ENCODE results near the gene ABCD1.

The ABCD1 gene

DNA sequence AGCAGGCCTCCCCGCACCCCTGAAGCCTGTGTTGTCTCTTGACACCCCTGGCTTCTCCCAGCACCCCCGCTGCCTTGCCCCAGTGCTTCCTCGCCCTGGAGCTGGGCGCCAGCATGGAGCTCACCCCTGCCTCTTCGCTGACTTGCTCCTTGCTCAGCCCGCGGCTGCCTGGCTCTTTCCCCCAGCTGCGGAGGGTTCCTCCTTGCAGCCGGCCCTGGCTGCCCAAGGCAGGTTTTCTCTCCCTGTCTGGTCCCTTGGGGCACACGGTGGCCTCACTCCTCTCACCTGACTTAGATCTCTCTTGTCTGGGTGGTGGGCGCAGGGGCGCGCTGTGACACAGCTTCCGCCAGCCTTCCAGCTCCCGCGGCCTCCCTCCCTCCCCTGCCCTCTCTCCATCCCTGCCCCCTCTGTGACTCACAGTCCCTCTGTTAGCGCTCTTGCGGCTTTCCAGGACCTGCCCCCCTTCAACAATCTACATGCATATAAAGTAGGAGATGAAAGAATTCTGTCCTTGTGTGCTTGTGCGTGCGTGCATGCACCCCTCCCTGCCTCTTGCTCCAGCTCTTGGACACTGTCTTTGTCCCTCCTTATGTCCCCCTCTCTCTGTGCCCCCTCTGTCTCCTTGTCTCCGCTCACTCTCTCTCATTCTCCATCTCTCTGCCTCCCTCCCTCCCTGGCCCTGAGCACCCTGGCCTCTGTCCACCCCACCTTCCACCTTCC is 41.6 kb downstream of the ABCD1 start (continued):
- TF ChIP-seq YY1 (tag by site-specific recombination; IDR thresholded peaks at IDR 0.05) = no peak
- TF ChIP-seq ZFHX2 (tag by site-specific recombination; conservative IDR thresholded peaks at IDR 0.05) = peak; percentile 38
- TF ChIP-seq ZSCAN23 (tag by site-specific recombination; IDR thresholded peaks at IDR 0.05) = no peak
- TF ChIP-seq ZNF549 (tag by site-specific recombination; IDR thresholded peaks at IDR 0.05) = no peak
- no peak for TF ChIP-seq ZNF658 (tag by site-specific recombination; IDR thresholded peaks at IDR 0.05)
- TF ChIP-seq ZNF202 (tag by site-specific recombination; IDR thresholded peaks at IDR 0.05; ENCODE audit: borderline replicate concordance) = no peak
- TF ChIP-seq YY2 (tag by site-specific recombination; IDR thresholded peaks at IDR 0.05) = no peak
- TF ChIP-seq, protein P1, sequence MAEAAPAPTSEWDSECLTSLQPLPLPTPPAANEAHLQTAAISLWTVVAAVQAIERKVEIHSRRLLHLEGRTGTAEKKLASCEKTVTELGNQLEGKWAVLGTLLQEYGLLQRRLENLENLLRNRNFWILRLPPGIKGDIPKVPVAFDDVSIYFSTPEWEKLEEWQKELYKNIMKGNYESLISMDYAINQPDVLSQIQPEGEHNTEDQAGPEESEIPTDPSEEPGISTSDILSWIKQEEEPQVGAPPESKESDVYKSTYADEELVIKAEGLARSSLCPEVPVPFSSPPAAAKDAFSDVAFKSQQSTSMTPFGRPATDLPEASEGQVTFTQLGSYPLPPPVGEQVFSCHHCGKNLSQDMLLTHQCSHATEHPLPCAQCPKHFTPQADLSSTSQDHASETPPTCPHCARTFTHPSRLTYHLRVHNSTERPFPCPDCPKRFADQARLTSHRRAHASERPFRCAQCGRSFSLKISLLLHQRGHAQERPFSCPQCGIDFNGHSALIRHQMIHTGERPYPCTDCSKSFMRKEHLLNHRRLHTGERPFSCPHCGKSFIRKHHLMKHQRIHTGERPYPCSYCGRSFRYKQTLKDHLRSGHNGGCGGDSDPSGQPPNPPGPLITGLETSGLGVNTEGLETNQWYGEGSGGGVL (tag by site-specific recombination; IDR thresholded peaks at IDR 0.05) = peak; percentile 95
- no peak for TF ChIP-seq ZNF404 (tag by site-specific recombination; IDR thresholded peaks at IDR 0.05)
- TF ChIP-seq ZNF37A (tag by site-specific recombination; IDR thresholded peaks at IDR 0.05) = no peak
- TF ChIP-seq ZNF391 (tag by site-specific recombination; IDR thresholded peaks at IDR 0.05; ENCODE audit: borderline replicate concordance, low read depth) = no peak
- TF ChIP-seq ZNF341 (tag by site-specific recombination; IDR thresholded peaks at IDR 0.05; ENCODE audit: low read depth) = peak; percentile 92
- TF ChIP-seq ZNF560 (tag by site-specific recombination; IDR thresholded peaks at IDR 0.05; ENCODE audit: borderline replicate concordance) = no peak
- TF ChIP-seq SETDB1 (IDR thresholded peaks at IDR 0.05; ENCODE audit: insufficient read length, low read length) = no peak
- no peak for TF ChIP-seq ZNF76 (tag by site-specific recombination; IDR thresholded peaks at IDR 0.05; ENCODE audit: borderline replicate concordance, low read depth)
- TF ChIP-seq HOXC10 (CRISPR knock-in tag; IDR thresholded peaks at IDR 0.05) = no peak
- TF ChIP-seq ZNF596 (tag by site-specific recombination; IDR thresholded peaks at IDR 0.05) = no peak
- TF ChIP-seq ZNF239 (tag by site-specific recombination; IDR thresholded peaks at IDR 0.05) = no peak
- TF ChIP-seq ZBTB21 (tag by site-specific recombination; IDR thresholded peaks at IDR 0.05) = no peak
- TF ChIP-seq EGR2 (tag by site-specific recombination; IDR thresholded peaks at IDR 0.05; ENCODE audit: low read depth) = no peak
- TF ChIP-seq, protein P2, sequence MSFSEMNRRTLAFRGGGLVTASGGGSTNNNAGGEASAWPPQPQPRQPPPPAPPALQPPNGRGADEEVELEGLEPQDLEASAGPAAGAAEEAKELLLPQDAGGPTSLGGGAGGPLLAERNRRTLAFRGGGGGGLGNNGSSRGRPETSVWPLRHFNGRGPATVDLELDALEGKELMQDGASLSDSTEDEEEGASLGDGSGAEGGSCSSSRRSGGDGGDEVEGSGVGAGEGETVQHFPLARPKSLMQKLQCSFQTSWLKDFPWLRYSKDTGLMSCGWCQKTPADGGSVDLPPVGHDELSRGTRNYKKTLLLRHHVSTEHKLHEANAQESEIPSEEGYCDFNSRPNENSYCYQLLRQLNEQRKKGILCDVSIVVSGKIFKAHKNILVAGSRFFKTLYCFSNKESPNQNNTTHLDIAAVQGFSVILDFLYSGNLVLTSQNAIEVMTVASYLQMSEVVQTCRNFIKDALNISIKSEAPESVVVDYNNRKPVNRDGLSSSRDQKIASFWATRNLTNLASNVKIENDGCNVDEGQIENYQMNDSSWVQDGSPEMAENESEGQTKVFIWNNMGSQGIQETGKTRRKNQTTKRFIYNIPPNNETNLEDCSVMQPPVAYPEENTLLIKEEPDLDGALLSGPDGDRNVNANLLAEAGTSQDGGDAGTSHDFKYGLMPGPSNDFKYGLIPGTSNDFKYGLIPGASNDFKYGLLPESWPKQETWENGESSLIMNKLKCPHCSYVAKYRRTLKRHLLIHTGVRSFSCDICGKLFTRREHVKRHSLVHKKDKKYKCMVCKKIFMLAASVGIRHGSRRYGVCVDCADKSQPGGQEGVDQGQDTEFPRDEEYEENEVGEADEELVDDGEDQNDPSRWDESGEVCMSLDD (tag by site-specific recombination; IDR thresholded peaks at IDR 0.05) = peak; percentile 54; the same call in 1 of the 2 replicates
- TF ChIP-seq PRDM1 (tag by site-specific recombination; IDR thresholded peaks at IDR 0.05) = no peak
- TF ChIP-seq ZNF629 (tag by site-specific recombination; IDR thresholded peaks at IDR 0.05) = peak; percentile 39; the same call in 1 of the 2 replicates
- TF ChIP-seq ZNF132 (tag by site-specific recombination; IDR thresholded peaks at IDR 0.05; ENCODE audit: borderline replicate concordance) = no peak
- TF ChIP-seq, protein P3, sequence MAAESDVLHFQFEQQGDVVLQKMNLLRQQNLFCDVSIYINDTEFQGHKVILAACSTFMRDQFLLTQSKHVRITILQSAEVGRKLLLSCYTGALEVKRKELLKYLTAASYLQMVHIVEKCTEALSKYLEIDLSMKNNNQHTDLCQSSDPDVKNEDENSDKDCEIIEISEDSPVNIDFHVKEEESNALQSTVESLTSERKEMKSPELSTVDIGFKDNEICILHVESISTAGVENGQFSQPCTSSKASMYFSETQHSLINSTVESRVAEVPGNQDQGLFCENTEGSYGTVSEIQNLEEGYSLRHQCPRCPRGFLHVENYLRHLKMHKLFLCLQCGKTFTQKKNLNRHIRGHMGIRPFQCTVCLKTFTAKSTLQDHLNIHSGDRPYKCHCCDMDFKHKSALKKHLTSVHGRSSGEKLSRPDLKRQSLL (tag by site-specific recombination; IDR thresholded peaks at IDR 0.05) = no peak
- peak; percentile 56 for TF ChIP-seq ZNF335 (tag by site-specific recombination; conservative IDR thresholded peaks at IDR 0.05)
- TF ChIP-seq, protein P4, sequence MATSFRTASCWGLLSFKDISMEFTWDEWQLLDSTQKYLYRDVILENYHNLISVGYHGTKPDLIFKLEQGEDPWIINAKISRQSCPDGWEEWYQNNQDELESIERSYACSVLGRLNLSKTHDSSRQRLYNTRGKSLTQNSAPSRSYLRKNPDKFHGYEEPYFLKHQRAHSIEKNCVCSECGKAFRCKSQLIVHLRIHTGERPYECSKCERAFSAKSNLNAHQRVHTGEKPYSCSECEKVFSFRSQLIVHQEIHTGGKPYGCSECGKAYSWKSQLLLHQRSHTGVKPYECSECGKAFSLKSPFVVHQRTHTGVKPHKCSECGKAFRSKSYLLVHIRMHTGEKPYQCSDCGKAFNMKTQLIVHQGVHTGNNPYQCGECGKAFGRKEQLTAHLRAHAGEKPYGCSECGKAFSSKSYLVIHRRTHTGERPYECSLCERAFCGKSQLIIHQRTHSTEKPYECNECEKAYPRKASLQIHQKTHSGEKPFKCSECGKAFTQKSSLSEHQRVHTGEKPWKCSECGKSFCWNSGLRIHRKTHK (tag by site-specific recombination; IDR thresholded peaks at IDR 0.05) = no peak
- TF ChIP-seq KLF1 (tag by site-specific recombination; IDR thresholded peaks at IDR 0.05) = peak; percentile 40; the same call in 1 of the 2 replicates
- TF ChIP-seq ZNF624 (tag by site-specific recombination; IDR thresholded peaks at IDR 0.05) = no peak
- TF ChIP-seq ZNF169 (tag by site-specific recombination; IDR thresholded peaks at IDR 0.05) = no peak
- TF ChIP-seq, protein P5, sequence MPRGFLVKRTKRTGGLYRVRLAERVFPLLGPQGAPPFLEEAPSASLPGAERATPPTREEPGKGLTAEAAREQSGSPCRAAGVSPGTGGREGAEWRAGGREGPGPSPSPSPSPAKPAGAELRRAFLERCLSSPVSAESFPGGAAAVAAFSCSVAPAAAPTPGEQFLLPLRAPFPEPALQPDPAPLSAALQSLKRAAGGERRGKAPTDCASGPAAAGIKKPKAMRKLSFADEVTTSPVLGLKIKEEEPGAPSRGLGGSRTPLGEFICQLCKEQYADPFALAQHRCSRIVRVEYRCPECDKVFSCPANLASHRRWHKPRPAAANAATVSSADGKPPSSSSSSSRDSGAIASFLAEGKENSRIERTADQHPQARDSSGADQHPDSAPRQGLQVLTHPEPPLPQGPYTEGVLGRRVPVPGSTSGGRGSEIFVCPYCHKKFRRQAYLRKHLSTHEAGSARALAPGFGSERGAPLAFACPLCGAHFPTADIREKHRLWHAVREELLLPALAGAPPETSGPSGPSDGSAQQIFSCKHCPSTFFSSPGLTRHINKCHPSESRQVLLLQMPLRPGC (tag by site-specific recombination; IDR thresholded peaks at IDR 0.05) = no peak
- no peak for TF ChIP-seq ZNF121 (tag by site-specific recombination; IDR thresholded peaks at IDR 0.05)
- TF ChIP-seq ZSCAN16 (tag by site-specific recombination; IDR thresholded peaks at IDR 0.05) = no peak

Measured in HEK293 (cell line).